PC-9 (cell line): ENCODE measurements around the gene DUS1L. TPM values are rescaled to one million over a fixed set of nuclear protein-coding genes. Genes with fewer than 3 reads are reported as not detected.

ENCODE experiments used
- BruUV-seq: library from RNA; stranded (reverse); fragments of 400-500 nt; replicated peaks from 2 replicates; lab custom pipeline; 2021; lab: Mats Ljungman, UMichigan
- CTCF ChIA-PET: fragments of 300-600 bp; sonication (Branson Sonifier 250); formaldehyde crosslinking; loops from one replicate; lab custom pipeline; 2022; ENCODE audit warnings: antibody characterized with exemption; lab: Charles Lee
- POLR2A ChIA-PET: fragments of 300-600 bp; sonication (Branson Sonifier 250); formaldehyde crosslinking; loops from one replicate; lab custom pipeline; 2022; ENCODE audit warnings: antibody characterized with exemption; ENCODE audit not compliant: unreplicated experiment; lab: Charles Lee
- DNase-seq, 2 experiments: peaks; one replicate each; pipeline versions ENCODE4 v3.0.0 to v3.0.0-alpha.2; 2015 to 2022; ENCODE audit warnings: mixed read lengths in 1 of 2
- H2AFZ ChIP-seq: fragments of 200-600 bp; sonication (generic); 2 replicates; pipeline ENCODE4 v1.8.1; 2017; ENCODE audit warnings: antibody characterized with exemption
- H3F3A ChIP-seq: fragments of 200-600 bp; sonication (generic); 2 replicates; pipeline ENCODE4 v1.8.1; 2017; ENCODE audit warnings: antibody characterized with exemption, mild to moderate bottlenecking, low read depth; ENCODE audit not compliant: insufficient read depth
- H3K27ac ChIP-seq: fragments of 200-600 bp; sonication (generic); 2 replicates; pipeline ENCODE4 v1.6.1; 2016; ENCODE audit warnings: mixed run types
- H3K27me3 ChIP-seq: fragments of 200-600 bp; sonication (generic); 2 replicates; pipeline ENCODE4 v1.6.1; 2016; ENCODE audit warnings: low read depth, mixed run types; ENCODE audit not compliant: insufficient read depth
- H3K36me3 ChIP-seq: fragments of 200-600 bp; sonication (generic); 2 replicates; pipeline ENCODE4 v1.6.1; 2016; ENCODE audit warnings: low read depth, mixed run types
- H3K4me1 ChIP-seq: fragments of 200-600 bp; sonication (generic); replicated peaks from 2 replicates; pipeline ENCODE4 v1.6.1; 2016; ENCODE audit warnings: mixed run types; ENCODE audit not compliant: insufficient read depth
- H3K4me2 ChIP-seq: fragments of 200-600 bp; sonication (generic); 2 replicates; pipeline ENCODE4 v1.6.1; 2017; ENCODE audit warnings: mixed run types
- H3K4me3 ChIP-seq: fragments of 200-600 bp; sonication (generic); 2 replicates; pipeline ENCODE4 v1.6.1; 2016; ENCODE audit warnings: mixed run types
- H3K79me2 ChIP-seq: fragments of 200-600 bp; sonication (generic); 2 replicates; pipeline ENCODE4 v1.6.1; 2017; ENCODE audit warnings: low read depth, mixed run types
- H3K9me2 ChIP-seq: fragments of 200-600 bp; sonication (generic); 2 replicates; pipeline ENCODE4 v1.8.1; 2017; ENCODE audit warnings: mild to moderate bottlenecking; ENCODE audit not compliant: insufficient read depth
- H3K9me3 ChIP-seq: fragments of 200-600 bp; sonication (generic); 2 replicates; pipeline ENCODE4 v1.8.1; 2016; ENCODE audit warnings: low read depth; ENCODE audit not compliant: insufficient read depth
- H4K20me1 ChIP-seq: fragments of 200-600 bp; sonication (generic); 2 replicates; pipeline ENCODE4 v1.8.1; 2017; ENCODE audit not compliant: insufficient read depth
- EZH2 ChIP-seq: fragments of 200-600 bp; sonication (generic); IDR thresholded peaks from 2 replicates; pipeline ENCODE4 v1.8.0; 2017; ENCODE audit warnings: antibody characterized with exemption, low read depth
- intact Hi-C: fragments of 100-400 bp; cut with micrococcal nuclease; formaldehyde crosslinking; loops from one replicate; pipeline ENCODE4 v1.10.0; 2022; ENCODE audit not compliant: unreplicated experiment
- total RNA-seq: library from RNA; stranded (reverse); gene quantifications from 2 replicates; pipeline ENCODE4 v1.2.3, GENCODE V29; 2021
- TF ChIP-seq, protein P1 (sequence below): fragments of 200-600 bp; sonication (generic); conservative IDR thresholded peaks from 2 replicates; pipeline ENCODE4 v1.6.1; 2017; ENCODE audit warnings: mixed run types, antibody characterized with exemption, mild to moderate bottlenecking, moderate library complexity

Gene DUS1L
- total RNA-seq, 1 experiment from 2014 or later, result 138 TPM

DNA sequence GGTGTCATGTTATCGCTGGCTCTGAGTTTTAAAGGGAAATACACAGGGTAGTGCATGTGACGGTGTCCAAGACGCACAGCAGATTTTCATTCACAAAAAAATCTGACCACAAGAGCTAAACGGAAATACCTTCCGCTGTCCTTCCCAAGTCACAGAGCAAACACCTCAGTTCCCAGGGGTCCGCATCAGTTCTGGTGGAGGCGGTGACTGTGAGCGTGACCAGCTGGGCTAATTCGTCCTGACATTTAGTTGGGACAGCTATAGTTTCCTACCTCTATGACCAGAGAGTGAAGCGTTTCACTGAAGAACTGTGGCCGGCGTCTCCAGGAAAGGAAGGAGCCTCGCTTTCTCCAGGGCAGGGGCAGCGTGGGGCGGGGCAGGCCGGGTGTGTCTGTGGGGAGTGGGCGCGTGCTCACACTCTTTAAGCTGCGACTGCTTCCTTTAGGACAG, 42.9 kb upstream of the DUS1L start:
- Histone ChIP-seq H3K9me2 (no peaks in the 10 kb centered on the region), H3K27me3 (no peaks in the 10 kb centered on the region), H3K4me1 (peaks cover 49% of the 10 kb centered on the region), H3K4me2 (no peak overlapping the region), H3K4me3 (no peak overlapping the region), H3K27ac (no peak overlapping the region), H3F3A (peaks cover 41% of the 10 kb centered on the region), H3K79me2 (peaks cover 10% of the 10 kb centered on the region), H3K9me3 (no peaks in the 10 kb centered on the region), H3K36me3 (no peaks in the 10 kb centered on the region), H2AFZ (no peak overlapping the region), H4K20me1 (no peaks in the 10 kb centered on the region)
- TF ChIP-seq, protein P1, sequence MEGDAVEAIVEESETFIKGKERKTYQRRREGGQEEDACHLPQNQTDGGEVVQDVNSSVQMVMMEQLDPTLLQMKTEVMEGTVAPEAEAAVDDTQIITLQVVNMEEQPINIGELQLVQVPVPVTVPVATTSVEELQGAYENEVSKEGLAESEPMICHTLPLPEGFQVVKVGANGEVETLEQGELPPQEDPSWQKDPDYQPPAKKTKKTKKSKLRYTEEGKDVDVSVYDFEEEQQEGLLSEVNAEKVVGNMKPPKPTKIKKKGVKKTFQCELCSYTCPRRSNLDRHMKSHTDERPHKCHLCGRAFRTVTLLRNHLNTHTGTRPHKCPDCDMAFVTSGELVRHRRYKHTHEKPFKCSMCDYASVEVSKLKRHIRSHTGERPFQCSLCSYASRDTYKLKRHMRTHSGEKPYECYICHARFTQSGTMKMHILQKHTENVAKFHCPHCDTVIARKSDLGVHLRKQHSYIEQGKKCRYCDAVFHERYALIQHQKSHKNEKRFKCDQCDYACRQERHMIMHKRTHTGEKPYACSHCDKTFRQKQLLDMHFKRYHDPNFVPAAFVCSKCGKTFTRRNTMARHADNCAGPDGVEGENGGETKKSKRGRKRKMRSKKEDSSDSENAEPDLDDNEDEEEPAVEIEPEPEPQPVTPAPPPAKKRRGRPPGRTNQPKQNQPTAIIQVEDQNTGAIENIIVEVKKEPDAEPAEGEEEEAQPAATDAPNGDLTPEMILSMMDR, result no peak
- TF ChIP-seq EZH2, result no peak
- CTCF ChIA-PET, result no interaction called here
- intact Hi-C loops, result loop anchor here (5.0 to 10.0 kb wide), 3 partner anchors 124 to 226 kb away; partner anchors contain the start of genes ALYREF, ANAPC11 and SECTM1
- POLR2A ChIA-PET, result no interaction called here
- BruUV-seq, result no TSS peak
- no peak for DNase-seq

DNA sequence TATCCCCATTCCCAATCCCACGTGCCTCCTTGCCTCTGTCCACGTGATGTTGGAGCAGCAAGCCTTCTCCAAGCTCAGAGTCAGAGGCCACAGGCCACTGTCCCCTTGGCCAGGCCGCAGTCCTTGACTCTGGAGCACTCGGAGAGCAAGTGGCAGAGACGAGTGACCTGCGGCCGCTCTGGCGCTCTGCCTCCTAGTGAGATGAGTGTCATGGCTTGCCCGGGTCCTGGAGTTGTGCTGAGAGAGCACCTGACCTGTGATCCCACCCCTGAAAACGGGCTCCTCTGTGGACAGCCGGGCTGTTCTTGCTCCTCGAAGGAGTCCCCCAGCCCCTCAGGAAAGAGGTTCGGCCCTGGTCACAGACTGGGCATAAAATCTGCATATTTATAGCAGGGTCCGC, 42.4 kb upstream of the DUS1L start:
- no peak for TF ChIP-seq EZH2
- TF ChIP-seq, protein P1, result no peak
- H3K9me2 ChIP-seq, result no peaks in the 10 kb centered on the region
- BruUV-seq, result no TSS peak
- peaks cover 54% of the 10 kb centered on the region for H3K4me1 ChIP-seq
- no peaks in the 10 kb centered on the region for H4K20me1 ChIP-seq
- peaks cover 10% of the 10 kb centered on the region for H3K79me2 ChIP-seq
- ChIA-PET CTCF (no interaction called here), POLR2A (no interaction called here)
- no peaks in the 10 kb centered on the region for H3K27me3 ChIP-seq
- no peak overlapping the region for H3K4me2 ChIP-seq
- H3K9me3 ChIP-seq, result no peaks in the 10 kb centered on the region
- peaks cover 41% of the 10 kb centered on the region for H3F3A ChIP-seq
- no peak overlapping the region for H3K27ac ChIP-seq
- intact Hi-C loops, result loop anchor here (5.0 to 10.0 kb wide), 3 partner anchors 124 to 227 kb away; partner anchors contain the start of genes ALYREF, ANAPC11 and SECTM1
- H2AFZ ChIP-seq, result no peak overlapping the region
- H3K4me3 ChIP-seq, result no peak overlapping the region
- no peaks in the 10 kb centered on the region for H3K36me3 ChIP-seq
- DNase-seq, result no peak

DNA sequence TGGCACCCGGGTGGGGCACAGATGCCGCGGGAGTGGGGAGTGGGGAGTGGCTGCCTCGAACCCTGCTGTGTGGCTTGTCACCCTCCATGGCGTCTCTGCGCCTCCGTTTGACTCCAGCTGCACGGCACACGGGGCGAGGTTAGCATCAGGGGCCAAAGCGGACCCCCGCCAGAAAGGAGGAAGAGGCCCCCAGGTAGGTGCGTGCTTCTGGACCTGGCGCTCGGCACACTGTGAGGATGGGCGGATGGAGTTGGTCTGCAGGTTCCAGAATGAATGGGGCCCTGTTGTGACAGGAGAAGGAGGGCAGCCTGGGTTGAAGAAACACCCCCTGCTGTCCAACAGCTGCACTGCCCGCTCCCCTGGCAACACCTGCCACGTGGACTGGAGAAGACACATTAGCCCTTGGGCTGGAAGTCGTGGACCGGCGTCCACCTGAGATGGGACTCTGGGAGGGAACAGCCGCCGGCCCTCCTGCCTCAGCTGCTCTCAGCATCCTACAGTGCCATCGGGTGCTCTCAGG, 41.8 kb upstream of the DUS1L start:
- BruUV-seq, result no TSS peak
- Histone ChIP-seq H3K9me2 (no peaks in the 10 kb centered on the region), H3F3A (peaks cover 41% of the 10 kb centered on the region), H3K4me1 (peaks cover 57% of the 10 kb centered on the region), H3K36me3 (no peaks in the 10 kb centered on the region), H3K27ac (0 out of 2 replicates have a peak overlapping the region, but pooled peaks have one; percentile 34), H3K9me3 (no peaks in the 10 kb centered on the region), H3K4me2 (peak overlapping the region; percentile 81; the same call in 1 of the 2 replicates), H3K27me3 (no peaks in the 10 kb centered on the region), H2AFZ (no peak overlapping the region), H3K4me3 (no peak overlapping the region), H4K20me1 (no peaks in the 10 kb centered on the region), H3K79me2 (peaks cover 10% of the 10 kb centered on the region)
- CTCF ChIA-PET, result interaction anchor here (0.6 kb wide), 1 partner anchor 40 kb away, joined by 3 read pairs; no protein-coding TSS in a partner anchor
- POLR2A ChIA-PET, result interaction anchor here (1.7 kb wide), 1 partner anchor 12 kb away, joined by 5 read pairs; no protein-coding TSS in a partner anchor
- no peak for DNase-seq
- intact Hi-C loops, result loop anchor here (2.0 to 10.0 kb wide), 5 partner anchors 47 to 227 kb away; partner anchors contain the start of genes ALYREF, ANAPC11, DCXR and SECTM1
- TF ChIP-seq, protein P1, result no peak
